Heart left ventricle (tissue), 16 donors: Measurements from ENCODE around the gene PSORS1C1. TPM values are rescaled to one million over a fixed set of nuclear protein-coding genes. Genes with fewer than 3 reads are reported as not detected.
A peak's percentile ranks its signal among the peaks of the same experiment; 100 is the strongest.

Experiments
- ATAC-seq, 4 donors: fragments of 200-7000 bp; cut with Tn5 transposase; one replicate each; pipeline ENCODE4 v1.9.1; 2020 to 2022; ENCODE audit warnings: moderate library complexity in 4 of 4, mild to moderate bottlenecking in 3 of 4, moderate number of reproducible peaks in 1 of 4
- DNase-seq, 5 donors: peaks; one replicate each; pipeline ENCODE4 v3.0.0-alpha.2; 2020
- H3K27ac ChIP-seq, 12 donors: fragments of 200-600 bp; sonication (generic) in 4 of 12; one replicate each; pipeline versions ENCODE4 v1.5.0 to v1.8.0; 2016 to 2022; ENCODE audit warnings: mild to moderate bottlenecking in 2 of 12
- H3K27me3 ChIP-seq, 9 donors: fragments of 200-600 bp; sonication (generic) in 2 of 9; one replicate each; pipeline versions ENCODE4 v1.5.1 to v1.8.0; 2016 to 2022; ENCODE audit warnings: mild to moderate bottlenecking in 3 of 9
- H3K36me3 ChIP-seq, 9 donors: fragments of 200-600 bp; sonication (generic) in 2 of 9; one replicate each; pipeline versions ENCODE4 v1.5.0 to v1.8.0; 2018 to 2022; ENCODE audit warnings: mild to moderate bottlenecking in 2 of 9
- H3K4me1 ChIP-seq, 12 donors: fragments of 200-600 bp; sonication (generic) in 4 of 12; one replicate each; pipeline versions ENCODE4 v1.5.0 to v1.8.0; 2016 to 2022; ENCODE audit warnings: mild to moderate bottlenecking in 3 of 12
- H3K4me3 ChIP-seq, 12 donors: fragments of 200-600 bp; sonication (generic) in 4 of 12; one replicate each; pipeline versions ENCODE4 v1.5.0 to v1.8.0; 2017 to 2022; ENCODE audit warnings: mild to moderate bottlenecking in 9 of 12, moderate library complexity in 4 of 12
- H3K9me3 ChIP-seq, 12 donors: fragments of 200-600 bp; sonication (generic) in 4 of 12; one replicate each; pipeline versions ENCODE4 v1.5.0 to v1.8.0; 2016 to 2022; ENCODE audit warnings: mild to moderate bottlenecking in 1 of 12
- CTCF ChIP-seq, 12 donors: fragments of 200-600 bp; sonication (generic) in 4 of 12; IDR thresholded peaks; one replicate each; pipeline versions ENCODE4 v1.5.0 to v1.8.0; 2018 to 2022; ENCODE audit warnings: antibody characterized with exemption in 12 of 12, mild to moderate bottlenecking in 5 of 12
- POLR2A ChIP-seq, 2 donors: fragments of 450-650 bp; IDR thresholded peaks; one replicate each; pipeline ENCODE4 v1.6.1; 2017; ENCODE audit warnings: antibody characterized with exemption in 2 of 2, mild to moderate bottlenecking in 2 of 2, moderate library complexity in 2 of 2
- WGBS, 4 donors: extraction: QIAGEN DNeasy Blood & Tissue Kit in 2 of 4; methylation state at CpG; one replicate each; pipeline versions ENCODE4 v1.1.5 to v1.1.7; 2013 to 2018; 5-methylcytosine and 5-hydroxymethylcytosine counted together
- intact Hi-C, 10 donors: fragments of 100-400 bp; cut with DNase I; formaldehyde crosslinking; loops; one replicate each; pipeline versions ENCODE4 v1.11.1 to v1.14.2; 2022
- polyA plus RNA-seq, 2 donors: library from polyadenylated mRNA; stranded (reverse); fragments of 200-250 nt; gene quantifications; one replicate each; pipeline ENCODE4 v1.2.3, GENCODE V29; 2013
- total RNA-seq, 9 donors: library from RNA; depleted of rRNA in 2 of 9; stranded (reverse); fragments of >200 nt in 2 of 9; fragmentation: NEBNext Ultra II Directional in 3 of 9; extraction: Animal tissue kit (Norgen Biotek cat#: 25700) in 3 of 9; gene quantifications; one replicate each; pipeline versions ENCODE4 v1.1.0 to v1.2.4, GENCODE V29; 2016 to 2023
- donor health status: ischemic (EF 13 %, LVEDD 7.1; RV severe dilation, severe dysfunction).
- donor health status: healthy with polysubstance abuse.
- donor health status: DM: no; HTN: yes; CAD: no.
- donor health status: DM: no; HTN: no; CAD: no.
- donor health status: ischemic (EF 25% LVEDD 6.9; RV normal size, moderate dysfunction).
- donor health status: ischemic (EF 25% LVEDD 5.7; RV mildly dilated, moderate dysfunction).
- donor health status: healthy.
- donor health status: DM: yes; HTN: yes; CAD: no.
- donor health status: ischemic (EF 35%, LVEDD 5.7; RV mildly dilated, moderate dysfunction).
- donor health status: nonischemic (EF 11% LVEDD 7.7; RV severe dilation, severe dysfunction).
- donor health status: DM: yes; HTN: yes; CAD: no.
- donor health status: PGD.
- donor health status: ischemic (EF 29% LVEDD 5.4; RV normal size, mild dysfunction).
- donor health status: nonischemic (EF 23%, LVEDD 6.1; RV moderate dilation, normal function).

PSORS1C1 gene
- total and polyA plus RNA-seq, 11 donors, result 0.37 to 5.8 (median 2.9) TPM

DNA sequence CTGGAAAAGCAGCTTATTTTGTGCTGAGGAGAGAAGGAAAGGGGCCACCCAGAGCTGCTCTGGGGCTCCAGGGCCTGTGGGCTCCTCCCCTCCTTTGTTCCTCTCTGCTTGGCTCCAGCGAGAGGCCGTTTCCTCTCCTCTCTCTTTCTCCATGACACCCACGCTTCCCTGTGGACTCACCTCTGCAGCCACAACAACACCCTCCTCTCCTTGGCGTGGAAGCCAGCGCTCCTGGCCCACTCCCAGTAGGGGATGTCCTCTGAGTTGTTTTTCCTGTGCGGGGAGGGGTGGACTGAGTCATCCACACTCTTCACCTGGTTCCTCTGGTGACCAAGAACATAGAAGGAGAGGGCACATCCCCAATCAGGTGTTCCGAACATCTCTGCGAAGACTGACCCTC is 10.6 kb downstream of the PSORS1C1 start:
- H3K4me1 ChIP-seq, result peaks cover 12 to 62% (median 39%) of the 10 kb centered on the region in 12 donors
- H3K9me3 ChIP-seq, result no peaks in the 10 kb centered on the region
- ATAC-seq (peak in 3 of 4 donors; percentile 11 to 67 (median 20)), DNase-seq (peak; percentile 44 to 75 (median 63))
- WGBS, 4 donors, result 44 to 63% (median 50%) methylated on average over 7 to 8 of the region's 8 CpGs
- no peaks in the 10 kb centered on the region for H3K27me3 ChIP-seq
- no peaks in the 10 kb centered on the region for H3K36me3 ChIP-seq
- intact Hi-C loops, result loop anchor here in 1 of 10 donors (5.0 kb wide), 1 partner anchor 38 kb away; no protein-coding TSS in a partner anchor
- peak overlapping the region in 9 of 12 donors; percentile 11 to 73 (median 51) for H3K27ac ChIP-seq
- no peak overlapping the region for H3K4me3 ChIP-seq
- TF ChIP-seq POLR2A (IDR thresholded peaks at IDR 0.05), result no peak
- no peak for TF ChIP-seq CTCF (IDR thresholded peaks at IDR 0.05)

DNA sequence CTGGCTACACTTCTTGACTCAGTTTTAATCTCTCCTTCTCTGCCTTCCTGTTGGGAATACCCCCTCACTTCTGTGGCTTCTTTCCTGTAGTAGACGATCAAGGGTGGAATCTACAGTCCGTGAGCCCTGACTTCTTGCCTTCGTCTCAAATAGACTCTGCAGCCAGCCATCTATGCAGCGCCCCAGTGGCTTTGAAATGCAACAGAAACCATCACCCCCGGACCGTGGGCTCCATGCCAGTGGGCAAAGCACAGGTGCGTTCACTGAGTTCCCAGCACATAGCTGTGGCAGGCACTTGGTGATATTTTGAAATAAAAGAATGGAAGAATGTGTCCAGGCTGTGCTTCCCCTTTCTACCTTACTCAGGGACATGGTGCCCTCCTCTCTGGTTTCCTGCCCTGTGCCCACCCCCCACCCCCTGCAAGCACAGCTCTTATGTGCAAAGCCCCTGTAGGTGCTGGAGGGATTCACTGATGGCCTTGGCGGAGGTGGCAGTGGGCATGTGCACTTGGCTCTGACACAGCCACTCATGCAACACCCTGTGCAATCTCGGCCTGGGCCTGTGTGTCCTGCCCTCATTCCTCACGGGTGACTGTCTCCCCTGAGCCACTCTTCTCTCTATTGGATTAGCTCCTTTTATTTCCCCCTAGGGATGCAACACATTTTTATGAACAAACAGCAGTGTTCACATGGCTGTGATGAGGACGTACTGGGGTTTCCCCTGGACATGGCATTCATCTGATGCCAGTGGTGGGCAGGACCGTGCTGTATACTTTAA is 11.2 kb downstream of the PSORS1C1 start:
- peaks cover 12 to 62% (median 39%) of the 10 kb centered on the region in 12 donors for H3K4me1 ChIP-seq
- 55 to 67% (median 60%) methylated on average over 12 of the region's 12 CpGs for WGBS, 4 donors
- peak in 3 of 5 donors; percentile 43 to 72 (median 68) for DNase-seq
- no peaks in the 10 kb centered on the region for H3K9me3 ChIP-seq
- ATAC-seq, result peak; percentile 44 to 60 (median 54)
- no peaks in the 10 kb centered on the region for H3K27me3 ChIP-seq
- no peaks in the 10 kb centered on the region for H3K36me3 ChIP-seq
- peak overlapping the region in 10 of 12 donors; percentile 19 to 89 (median 64) for H3K27ac ChIP-seq
- no peak overlapping the region for H3K4me3 ChIP-seq
- no peak for TF ChIP-seq CTCF (IDR thresholded peaks at IDR 0.05)
- no peak for TF ChIP-seq POLR2A (IDR thresholded peaks at IDR 0.05)
- intact Hi-C loops, result loop anchor here in 1 of 10 donors (5.0 kb wide), 1 partner anchor 38 kb away; no protein-coding TSS in a partner anchor

DNA sequence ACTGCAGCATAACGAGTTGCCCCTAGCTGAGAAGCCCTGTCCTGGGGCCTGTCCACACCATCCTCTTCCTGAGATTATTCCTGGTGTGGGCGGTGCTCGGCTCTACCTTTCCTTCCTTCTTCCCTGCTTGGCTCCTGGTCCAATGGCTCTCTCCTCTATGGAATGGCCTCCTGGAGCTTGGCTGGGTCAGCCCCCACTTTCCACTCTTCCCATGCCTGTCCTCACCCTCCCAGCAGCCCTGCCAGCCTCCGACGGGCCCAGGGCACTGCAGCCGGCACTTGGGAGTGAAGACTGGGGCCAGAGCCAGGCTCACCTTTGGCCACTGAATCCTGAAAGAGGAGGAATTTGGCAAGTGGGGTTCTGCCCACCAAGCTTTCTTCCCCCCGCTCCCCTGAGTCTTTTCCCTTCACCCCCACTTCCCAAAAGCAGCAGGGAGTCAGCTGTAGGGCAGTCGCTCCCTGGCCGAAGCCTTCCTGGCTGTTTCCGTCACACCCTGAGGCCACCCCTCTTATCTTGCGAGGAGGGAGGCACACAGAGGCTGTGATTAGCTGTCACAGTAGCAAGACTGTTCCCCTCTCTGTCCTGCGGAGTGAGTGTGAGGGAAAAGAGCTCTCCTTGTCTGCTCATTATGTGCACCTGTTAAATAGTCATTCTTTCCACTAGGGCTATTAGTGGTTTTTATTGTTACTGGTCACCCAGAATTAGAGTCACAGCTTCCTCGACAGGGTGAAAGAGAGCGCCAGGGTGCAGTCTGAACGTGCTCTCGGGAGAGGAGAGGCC is 12.0 kb downstream of the PSORS1C1 start:
- peak; percentile 17 to 61 (median 35) for ATAC-seq

More for the DNA sequence above, 12.0 kb downstream of the PSORS1C1 start:
- H3K4me1 ChIP-seq, result peaks cover 12 to 62% (median 39%) of the 10 kb centered on the region in 12 donors
- no peaks in the 10 kb centered on the region for H3K9me3 ChIP-seq
- TF ChIP-seq CTCF (IDR thresholded peaks at IDR 0.05) (no peak), POLR2A (IDR thresholded peaks at IDR 0.05) (no peak)
- no peaks in the 10 kb centered on the region for H3K27me3 ChIP-seq
- no peak overlapping the region for H3K4me3 ChIP-seq
- no peaks in the 10 kb centered on the region for H3K36me3 ChIP-seq
- DNase-seq, result peak in 1 of 5 donors; percentile 59
- H3K27ac ChIP-seq, result peak overlapping the region; percentile 4 to 89 (median 52)
- 45 to 78% (median 55%) methylated on average over 15 to 16 of the region's 16 CpGs for WGBS, 4 donors
- intact Hi-C loops, result loop anchor here in 1 of 10 donors (5.0 kb wide), 1 partner anchor 39 kb away; no protein-coding TSS in a partner anchor
